Measurements from ENCODE around the gene CHRNG.

GRCh38 chr2:232574674-232575403 lies 35.3 kb downstream of the CHRNG start:
- TF ChIP-seq CTCF (IDR thresholded peaks at IDR 0.05), result no peak
- TF ChIP-seq POLR2A (IDR thresholded peaks at IDR 0.05), result no peak
